Loucy (cell line): ENCODE data around the gene PLEKHS1.

Source experiments
- H2AFZ ChIP-seq: fragments of 200-600 bp; sonication (generic); 2 replicates; pipeline ENCODE4 v1.6.0; 2016; ENCODE audit warnings: antibody characterized with exemption, mild to moderate bottlenecking, low read length, moderate library complexity
- H3F3A ChIP-seq: fragments of 200-600 bp; 2 replicates; pipeline ENCODE4 v1.6.0; 2016; ENCODE audit warnings: antibody characterized with exemption, low read depth, mild to moderate bottlenecking
- H3K27me3 ChIP-seq: fragments of 200-600 bp; sonication (generic); 2 replicates; pipeline ENCODE4 v1.6.1; 2014; ENCODE audit warnings: low read length, mild to moderate bottlenecking; ENCODE audit not compliant: insufficient read depth, poor library complexity, severe bottlenecking
- H3K36me3 ChIP-seq: fragments of 200-600 bp; sonication (generic); 2 replicates; pipeline ENCODE4 v1.6.1; 2016; ENCODE audit warnings: low read length; ENCODE audit not compliant: insufficient read depth
- H3K4me1 ChIP-seq: fragments of 200-600 bp; sonication (generic); 2 replicates; pipeline ENCODE4 v1.5.1; 2014; ENCODE audit warnings: low read length, mild to moderate bottlenecking; ENCODE audit not compliant: insufficient read depth, poor library complexity, severe bottlenecking
- H3K4me2 ChIP-seq: fragments of 200-600 bp; sonication (generic); 2 replicates; pipeline ENCODE4 v1.6.0; 2014; ENCODE audit warnings: antibody characterized with exemption, low read length, low read depth, mild to moderate bottlenecking; ENCODE audit not compliant: poor library complexity, severe bottlenecking
- H3K4me3 ChIP-seq: fragments of 200-600 bp; sonication (generic); 2 replicates; pipeline ENCODE4 v1.5.1; 2014; ENCODE audit warnings: low read length, mild to moderate bottlenecking, mixed read lengths; ENCODE audit not compliant: poor library complexity, severe bottlenecking
- H3K79me2 ChIP-seq: fragments of 200-600 bp; sonication (generic); 2 replicates; pipeline ENCODE4 v1.6.1; 2014; ENCODE audit warnings: low read length; ENCODE audit not compliant: insufficient read depth
- H3K9ac ChIP-seq: fragments of 200-600 bp; sonication (generic); 2 replicates; pipeline ENCODE4 v1.6.0; 2014; ENCODE audit warnings: mild to moderate bottlenecking, low read depth, low read length, moderate library complexity; ENCODE audit not compliant: poor library complexity, severe bottlenecking
- H3K9me2 ChIP-seq: fragments of 200-600 bp; sonication (generic); replicated peaks from 2 replicates; pipeline ENCODE4 v1.6.1; 2016; ENCODE audit warnings: low read depth, low read length, mixed read lengths
- H3K9me3 ChIP-seq: fragments of 200-600 bp; sonication (generic); 2 replicates; pipeline ENCODE4 v1.6.1; 2014; ENCODE audit warnings: mild to moderate bottlenecking, antibody characterized with exemption, low read length, low read depth; ENCODE audit not compliant: insufficient read depth
- H4K20me1 ChIP-seq: fragments of 200-600 bp; sonication (generic); 2 replicates; pipeline ENCODE4 v1.6.0; 2014; ENCODE audit warnings: antibody characterized with exemption, low read length, mild to moderate bottlenecking; ENCODE audit not compliant: insufficient read depth, poor library complexity, severe bottlenecking
- CTCF ChIP-seq: fragments of 200-600 bp; sonication (generic); conservative IDR thresholded peaks from 2 replicates; pipeline ENCODE4 v1.5.1; 2014; ENCODE audit warnings: mild to moderate bottlenecking, antibody characterized with exemption, low read length
- EZH2phosphoT487 ChIP-seq: fragments of 200-600 bp; IDR thresholded peaks from 2 replicates; pipeline ENCODE4 v1.6.1; 2018; ENCODE audit warnings: antibody characterized with exemption, mild to moderate bottlenecking, moderate library complexity, borderline replicate concordance

The PLEKHS1 gene

GRCh38 chr10:113743594-113743993, 7.9 kb upstream of the PLEKHS1 start:
- Histone ChIP-seq H3K9ac (no peak overlapping the region), H3K9me3 (no peaks in the 10 kb centered on the region), H4K20me1 (no peaks in the 10 kb centered on the region), H3K4me2 (no peak overlapping the region), H3K4me1 (no peaks in the 10 kb centered on the region), H3K36me3 (no peaks in the 10 kb centered on the region), H3K4me3 (no peak overlapping the region), H3K9me2 (no peaks in the 10 kb centered on the region), H3K79me2 (no peaks in the 10 kb centered on the region), H3K27me3 (no peaks in the 10 kb centered on the region), H2AFZ (no peak overlapping the region), H3F3A (no peaks in the 10 kb centered on the region)
- no peak for TF ChIP-seq EZH2phosphoT487
- TF ChIP-seq CTCF, result no peak

GRCh38 chr10:113745374-113745773, 6.1 kb upstream of the PLEKHS1 start:
- Histone ChIP-seq H3K36me3 (no peaks in the 10 kb centered on the region), H3K27me3 (no peaks in the 10 kb centered on the region), H3K4me2 (no peak overlapping the region), H3K9ac (no peak overlapping the region), H3K9me2 (no peaks in the 10 kb centered on the region), H3K9me3 (no peaks in the 10 kb centered on the region), H3K79me2 (no peaks in the 10 kb centered on the region), H4K20me1 (no peaks in the 10 kb centered on the region), H3F3A (no peaks in the 10 kb centered on the region), H3K4me3 (no peak overlapping the region), H2AFZ (no peak overlapping the region), H3K4me1 (no peaks in the 10 kb centered on the region)
- TF ChIP-seq EZH2phosphoT487 (no peak), CTCF (no peak)

- H3K9me2 ChIP-seq, result no peaks in the 10 kb centered on the region
- H3K27me3 ChIP-seq, result no peaks in the 10 kb centered on the region
- H3K4me1 ChIP-seq, result no peaks in the 10 kb centered on the region
- no peak overlapping the region for H3K9ac ChIP-seq
- TF ChIP-seq CTCF (no peak), EZH2phosphoT487 (no peak)
- no peak overlapping the region for H3K4me3 ChIP-seq
- H3K9me3 ChIP-seq, result no peaks in the 10 kb centered on the region
- no peaks in the 10 kb centered on the region for H3F3A ChIP-seq
- no peak overlapping the region for H3K4me2 ChIP-seq
- no peaks in the 10 kb centered on the region for H3K36me3 ChIP-seq
- H2AFZ ChIP-seq, result no peak overlapping the region
- H4K20me1 ChIP-seq, result no peaks in the 10 kb centered on the region
- no peaks in the 10 kb centered on the region for H3K79me2 ChIP-seq
These were observed 5.1 kb upstream of the PLEKHS1 start for GRCh38 chr10:113746217-113746957.
